GM20000 (cell line): ENCODE results near the gene PYDC2.
"Not testable (repeated sequence)": the region's sequence is repeated elsewhere in the genome, so short reads cannot be mapped to it uniquely, and the experiment has no call there.

Experiments
- DNase-seq: peaks from one replicate; pipeline ENCODE4 v3.0.0; 2012; ENCODE audit warnings: low spot score
- CTCF ChIP-seq: IDR thresholded peaks from 2 replicates; pipeline ENCODE4 v1.5.1; 2012; ENCODE audit warnings: mild to moderate bottlenecking, control low read depth; ENCODE audit errors: extremely low read depth, missing control alignments

The PYDC2 gene

GRCh38 chr3:191455257-191455952, 5.6 kb upstream of the PYDC2 start:
- no peak for TF ChIP-seq CTCF
- peak; percentile 15 for DNase-seq

DNA sequence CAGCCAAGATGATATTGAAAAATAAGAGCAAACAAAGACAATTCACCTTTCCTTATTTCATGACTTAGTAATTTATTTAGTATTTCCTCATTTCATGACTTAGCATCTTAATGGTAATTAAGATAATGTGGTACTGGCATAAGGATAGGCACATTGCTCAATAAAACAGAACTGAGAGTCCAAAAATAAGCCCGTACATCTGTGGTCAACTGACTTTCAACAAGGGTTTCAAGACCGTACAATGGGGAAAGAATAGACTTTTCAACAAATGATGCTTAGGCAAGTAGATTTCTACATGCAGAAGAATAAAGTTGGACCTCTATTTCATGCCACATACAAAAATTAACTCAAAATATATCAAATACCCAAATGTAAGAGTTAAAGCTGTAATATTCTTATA, 603 bp upstream of the PYDC2 start:
- DNase-seq = no peak
- TF ChIP-seq CTCF = no peak

GRCh38 chr3:191470080-191470479, 9.1 kb downstream of the PYDC2 start:
- TF ChIP-seq CTCF = no peak
- DNase-seq = no peak

GRCh38 chr3:191470545-191470944, 9.6 kb downstream of the PYDC2 start:
- no peak for TF ChIP-seq CTCF
- DNase-seq = no peak

GRCh38 chr3:191473661-191474198, 12.8 kb downstream of the PYDC2 start:
- DNase-seq = no peak
- no peak for TF ChIP-seq CTCF

DNA sequence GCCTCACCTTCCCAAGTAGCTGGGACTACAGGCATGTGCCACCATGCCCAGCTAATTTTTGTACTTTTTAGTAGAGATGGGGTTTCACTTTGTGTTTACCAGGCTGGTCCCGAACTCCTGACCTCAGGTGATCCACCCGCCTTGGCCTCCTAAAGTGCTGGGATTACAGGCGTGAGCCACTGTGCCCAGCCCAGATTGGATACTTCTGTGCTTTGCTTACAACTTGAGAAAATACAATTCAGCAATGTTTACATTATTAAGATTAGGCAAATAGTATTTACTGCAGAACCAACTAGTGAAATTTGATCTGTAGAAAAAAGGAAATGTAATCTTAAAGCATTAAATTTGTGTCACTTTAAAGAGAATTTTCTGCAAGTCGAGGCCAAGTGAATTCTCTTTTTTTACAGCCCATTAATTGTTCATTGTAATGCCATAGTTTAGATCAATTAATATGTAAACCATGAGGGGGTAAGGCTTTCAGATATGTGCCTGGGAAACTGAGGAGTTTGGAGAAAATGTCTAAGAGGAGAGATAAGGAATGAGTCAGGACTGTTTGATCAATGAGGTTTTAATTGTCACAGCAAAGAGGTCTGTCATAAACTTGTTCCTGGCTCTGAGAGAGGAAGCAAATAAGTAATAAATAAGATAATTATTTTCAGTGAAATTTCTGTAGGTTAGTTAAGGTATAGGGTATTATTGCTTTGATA, 15.3 kb downstream of the PYDC2 start:
- TF ChIP-seq CTCF = no peak

GRCh38 chr3:191483994-191484393, 23.0 kb downstream of the PYDC2 start:
- not testable (repeated sequence) for DNase-seq

More for the DNA sequence above, 15.3 kb downstream of the PYDC2 start:
- DNase-seq = no peak
